Astrocyte (in vitro differentiated cells and primary cell): Measurements from ENCODE around the gene C5. TPM values are rescaled to one million over a fixed set of nuclear protein-coding genes. Genes with fewer than 3 reads are reported as not detected.

Experiments
- DNase-seq: peaks from one replicate; pipeline ENCODE4 v3.0.0-alpha.2; 2010; ENCODE audit warnings: low read depth
- FAIRE-seq: peaks from 2 replicates; lab custom pipeline; 2011; peaks lifted over from hg19 to GRCh38; lab: Jason Lieb, UNC
- H2AFZ ChIP-seq: 2 replicates; pipeline ENCODE4 v1.6.0; 2012; ENCODE audit warnings: low read depth, low read length, inconsistent platforms
- H3K27ac ChIP-seq: 2 replicates; pipeline ENCODE4 v1.5.1; 2011; ENCODE audit warnings: low read depth, low read length, inconsistent platforms
- H3K27me3 ChIP-seq: 2 replicates; pipeline ENCODE4 v1.6.0; 2011; ENCODE audit warnings: low read length, inconsistent platforms; ENCODE audit not compliant: insufficient read depth
- H3K36me3 ChIP-seq: 2 replicates; pipeline ENCODE4 v1.5.1; 2011; ENCODE audit warnings: low read length, inconsistent platforms; ENCODE audit not compliant: insufficient read depth
- H3K4me1 ChIP-seq: 2 replicates; pipeline ENCODE4 v1.5.1; 2011; ENCODE audit warnings: low read length, inconsistent platforms; ENCODE audit not compliant: insufficient read depth
- H3K4me2 ChIP-seq: 2 replicates; pipeline ENCODE4 v1.6.0; 2012; ENCODE audit warnings: low read length, inconsistent platforms
- H3K4me3 ChIP-seq: 2 replicates; pipeline ENCODE4 v1.5.1; 2011; ENCODE audit warnings: low read depth, mild to moderate bottlenecking, low read length, inconsistent platforms; ENCODE audit not compliant: insufficient read depth
- H3K79me2 ChIP-seq: 2 replicates; pipeline ENCODE4 v1.6.0; 2012; ENCODE audit warnings: mild to moderate bottlenecking, low read length, inconsistent platforms; ENCODE audit not compliant: insufficient read depth
- H3K9ac ChIP-seq: 2 replicates; pipeline ENCODE4 v1.6.0; 2012; ENCODE audit warnings: mild to moderate bottlenecking, low read length, inconsistent platforms
- H3K9me3 ChIP-seq: 2 replicates; pipeline ENCODE4 v1.5.1; 2012; ENCODE audit warnings: low read depth, mild to moderate bottlenecking, low read length, inconsistent platforms; ENCODE audit not compliant: insufficient read depth
- H4K20me1 ChIP-seq: 2 replicates; pipeline ENCODE4 v1.6.0; 2012; ENCODE audit warnings: low read length, inconsistent platforms; ENCODE audit not compliant: insufficient read depth
- H3K27ac Mint-ChIP-seq: one replicate; pipeline ENCODE4 v1.8.0; 2021; ENCODE audit warnings: mild to moderate bottlenecking, mixed read lengths; ENCODE audit not compliant: unreplicated experiment
- H3K27me3 Mint-ChIP-seq: one replicate; pipeline ENCODE4 v1.8.0; 2021; ENCODE audit warnings: low read depth, mixed read lengths; ENCODE audit not compliant: unreplicated experiment
- H3K36me3 Mint-ChIP-seq: one replicate; pipeline ENCODE4 v1.8.0; 2021; ENCODE audit warnings: low read depth, mixed read lengths; ENCODE audit not compliant: unreplicated experiment
- H3K4me1 Mint-ChIP-seq: one replicate; pipeline ENCODE4 v1.8.0; 2021; ENCODE audit warnings: low read depth, mixed read lengths; ENCODE audit not compliant: unreplicated experiment
- H3K4me3 Mint-ChIP-seq: one replicate; pipeline ENCODE4 v1.8.0; 2021; ENCODE audit warnings: mild to moderate bottlenecking, moderate library complexity, mixed read lengths; ENCODE audit not compliant: unreplicated experiment
- H3K9me3 Mint-ChIP-seq: one replicate; pipeline ENCODE4 v1.8.0; 2021; ENCODE audit warnings: mild to moderate bottlenecking, mixed read lengths; ENCODE audit not compliant: unreplicated experiment
- CTCF ChIP-seq: IDR thresholded peaks from 2 replicates; pipeline ENCODE4 v1.5.1; 2011; ENCODE audit warnings: low read depth, mild to moderate bottlenecking, inconsistent platforms, low read length, moderate library complexity; ENCODE audit not compliant: insufficient read depth
- EZH2 ChIP-seq: IDR thresholded peaks from 2 replicates; pipeline ENCODE4 v1.6.1; 2012; ENCODE audit warnings: mild to moderate bottlenecking, low read length, inconsistent platforms; ENCODE audit not compliant: insufficient read depth
- total RNA-seq: library from RNA; stranded (reverse); gene quantifications from 2 replicates; pipeline ENCODE4 v1.2.1, GENCODE V29; 2021

The C5 gene
- total RNA-seq, 1 donor from 2014 or later, result 1.1 TPM

DNA sequence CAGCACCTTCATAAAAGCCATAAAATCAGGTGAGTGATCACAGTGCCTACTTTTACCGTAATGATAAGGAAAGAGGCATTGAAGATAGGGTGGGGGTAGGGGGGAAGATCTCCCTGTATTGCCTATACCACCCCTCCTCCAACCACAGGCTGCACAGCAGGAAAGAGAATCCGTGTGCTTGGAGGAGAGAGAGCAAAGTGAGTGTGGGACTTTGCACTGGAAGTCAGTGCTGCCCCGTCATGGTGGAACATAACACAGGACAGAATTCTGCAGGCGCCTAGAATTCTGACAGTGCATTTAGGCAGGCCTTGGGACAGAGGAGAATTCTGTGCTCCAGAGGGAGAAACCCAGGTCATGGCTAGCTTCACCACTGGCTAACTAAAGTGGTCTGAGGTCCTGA, 3.5 kb upstream of the C5 start:
- peaks cover 4% of the 10 kb centered on the region for H3K4me1 Mint-ChIP-seq
- no peaks in the 10 kb centered on the region for H3K27me3 Mint-ChIP-seq
- no peaks in the 10 kb centered on the region for H4K20me1 ChIP-seq
- DNase-seq, result no peak
- H3K27ac Mint-ChIP-seq, result no peak overlapping the region
- H3K9me3 Mint-ChIP-seq, result no peaks in the 10 kb centered on the region
- H2AFZ ChIP-seq, result no peak overlapping the region
- no peak overlapping the region for H3K9ac ChIP-seq
- TF ChIP-seq EZH2 (no peak), CTCF (no peak)
- H3K36me3 ChIP-seq, result no peaks in the 10 kb centered on the region
- no peak for FAIRE-seq
- H3K9me3 ChIP-seq, result no peaks in the 10 kb centered on the region
- H3K4me3 Mint-ChIP-seq, result no peak overlapping the region
- H3K79me2 ChIP-seq, result no peaks in the 10 kb centered on the region
- H3K27me3 ChIP-seq, result no peaks in the 10 kb centered on the region
- H3K4me2 ChIP-seq, result no peak overlapping the region
- H3K4me3 ChIP-seq, result no peak overlapping the region
- H3K27ac ChIP-seq, result no peak overlapping the region
- H3K36me3 Mint-ChIP-seq, result no peaks in the 10 kb centered on the region
- no peaks in the 10 kb centered on the region for H3K4me1 ChIP-seq

DNA sequence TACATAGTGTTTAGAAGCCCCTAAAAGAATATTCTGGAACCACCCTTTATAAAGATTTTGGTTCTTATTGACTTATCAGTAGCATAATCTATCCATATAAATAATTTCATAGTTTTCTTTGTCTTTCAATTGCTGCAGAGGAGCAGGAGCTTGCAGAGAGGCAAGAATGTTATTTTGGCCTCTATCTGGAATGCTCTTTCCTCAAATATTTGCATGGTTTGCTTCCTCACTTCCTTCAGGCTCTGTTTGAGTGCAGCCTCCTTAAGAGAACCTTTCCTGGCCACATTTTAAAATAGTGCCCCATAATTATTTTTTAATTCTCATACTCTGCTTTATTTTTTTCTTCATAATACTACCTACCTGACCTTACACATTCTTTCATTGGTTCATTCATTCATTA, 1.5 kb downstream of the C5 start:
- no peaks in the 10 kb centered on the region for H3K79me2 ChIP-seq
- Mint-ChIP-seq H3K36me3 (no peaks in the 10 kb centered on the region), H3K4me1 (peaks cover 7% of the 10 kb centered on the region), H3K4me3 (no peak overlapping the region), H3K27ac (no peak overlapping the region), H3K27me3 (no peaks in the 10 kb centered on the region), H3K9me3 (no peaks in the 10 kb centered on the region)
- no peak overlapping the region for H3K4me2 ChIP-seq
- DNase-seq (peak; percentile 43), FAIRE-seq (no peak)
- no peaks in the 10 kb centered on the region for H4K20me1 ChIP-seq
- H3K27me3 ChIP-seq, result no peaks in the 10 kb centered on the region
- H3K36me3 ChIP-seq, result no peaks in the 10 kb centered on the region
- no peak overlapping the region for H2AFZ ChIP-seq
- TF ChIP-seq CTCF, result no peak
- no peak overlapping the region for H3K9ac ChIP-seq
- no peak overlapping the region for H3K4me3 ChIP-seq
- no peak overlapping the region for H3K27ac ChIP-seq
- H3K9me3 ChIP-seq, result no peaks in the 10 kb centered on the region
- H3K4me1 ChIP-seq, result no peaks in the 10 kb centered on the region

DNA sequence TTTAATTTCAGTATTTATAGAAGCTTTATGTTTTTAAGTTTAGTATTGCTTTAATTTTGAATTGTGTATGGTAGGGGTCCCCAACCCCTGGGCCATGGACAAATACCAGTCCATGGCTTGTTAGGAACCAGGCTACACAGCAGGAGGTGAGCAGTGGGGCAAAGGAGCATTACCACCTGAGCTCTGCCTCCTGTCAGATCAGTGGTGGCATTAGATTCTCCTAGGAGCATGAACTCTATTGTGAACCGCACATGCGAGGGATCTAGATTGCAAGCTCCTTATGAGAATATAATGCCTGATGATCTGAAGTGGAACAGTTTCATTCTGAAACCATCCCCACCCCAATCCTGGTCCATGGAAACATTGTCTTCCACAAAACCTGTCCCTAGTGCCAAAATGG, 1.9 kb downstream of the C5 start:
- Mint-ChIP-seq H3K9me3 (no peaks in the 10 kb centered on the region), H3K27me3 (no peaks in the 10 kb centered on the region), H3K27ac (no peak overlapping the region), H3K4me3 (no peak overlapping the region), H3K36me3 (no peaks in the 10 kb centered on the region), H3K4me1 (peaks cover 7% of the 10 kb centered on the region)
- Histone ChIP-seq H3K4me1 (no peaks in the 10 kb centered on the region), H3K9me3 (no peaks in the 10 kb centered on the region), H2AFZ (no peak overlapping the region), H3K27ac (no peak overlapping the region), H3K36me3 (no peaks in the 10 kb centered on the region), H3K9ac (no peak overlapping the region), H3K4me3 (no peak overlapping the region), H3K4me2 (no peak overlapping the region), H3K27me3 (no peaks in the 10 kb centered on the region), H3K79me2 (no peaks in the 10 kb centered on the region), H4K20me1 (no peaks in the 10 kb centered on the region)
- FAIRE-seq (no peak), DNase-seq (no peak)
- no peak for TF ChIP-seq EZH2
- no peak for TF ChIP-seq CTCF
